Uterus (tissue), 2 donors: Measurements from ENCODE around the gene SLC25A17.

Experiments used
- CTCF ChIP-seq, 4 experiments: fragments of 200-600 bp in 2 of 4; fragments of 450-650 bp in 2 of 4; sonication (generic) in 2 of 4; IDR thresholded peaks; one replicate each; pipeline ENCODE4 v1.5.1; 2016 to 2019; ENCODE audit warnings: antibody characterized with exemption in 4 of 4, mild to moderate bottlenecking in 2 of 4, moderate library complexity in 1 of 4
- POLR2A ChIP-seq, 2 donors: fragments of 450-650 bp; IDR thresholded peaks; one replicate each; pipeline ENCODE4 v1.6.1; 2016; ENCODE audit warnings: antibody characterized with exemption in 2 of 2, mild to moderate bottlenecking in 1 of 2, moderate library complexity in 1 of 2

DNA sequence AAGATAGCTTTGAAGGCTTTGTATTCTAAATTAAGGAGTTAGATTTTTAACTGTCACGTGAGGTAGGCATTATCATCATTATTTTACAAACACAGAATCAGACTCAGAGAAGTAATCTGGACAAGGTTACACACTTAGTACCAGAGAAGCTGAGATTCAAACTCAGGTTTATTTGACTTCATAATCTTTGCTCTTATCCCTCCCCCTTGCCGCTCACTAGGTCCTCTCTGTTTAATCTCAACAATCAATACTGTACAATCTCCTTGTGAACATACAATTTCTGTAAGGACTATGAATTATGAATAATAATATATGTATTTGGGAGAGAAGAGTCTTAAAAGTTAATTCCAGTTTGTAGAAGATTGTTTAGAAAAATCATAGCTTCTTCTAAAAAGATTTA is 48.0 kb upstream of the SLC25A17 start:
- TF ChIP-seq POLR2A (IDR thresholded peaks at IDR 0.05) (no peak), CTCF (IDR thresholded peaks at IDR 0.05) (no peak)
